ENCODE data around the gene ESF1. TPM values are rescaled to one million over a fixed set of nuclear protein-coding genes. Genes with fewer than 3 reads are reported as not detected.
"Not testable (repeated sequence)": the region's sequence is repeated elsewhere in the genome, so short reads cannot be mapped to it uniquely, and the experiment has no call there.

The ESF1 gene
- total RNA-seq, 1 donor from 2014 or later = 9.3 TPM

GRCh38 chr20:13788167-13788834, 3.6 kb upstream of the ESF1 start:
- DNase-seq (ENCODE audit: low read depth in 2 of 2) = peak; percentile 76 to 81

- no peak for DNase-seq (ENCODE audit: low read depth in 2 of 2)
Measured at GRCh38 chr20:13786143-13786828, 1.6 kb upstream of the ESF1 start.

- DNase-seq (ENCODE audit: low read depth in 2 of 2) = no peak
Measured at GRCh38 chr20:13784271-13784892, 337 bp downstream of the ESF1 start.

GRCh38 chr20:13783528-13783927, 1.2 kb downstream of the ESF1 start:
- DNase-seq (ENCODE audit: low read depth in 2 of 2) = no peak

GRCh38 chr20:13778827-13779226, 5.9 kb downstream of the ESF1 start:
- DNase-seq (ENCODE audit: low read depth in 2 of 2) = no peak

- peak in 1 of 2 donors; percentile 72 for DNase-seq (ENCODE audit: low read depth in 2 of 2)
Measured at GRCh38 chr20:13777171-13777601, 7.5 kb downstream of the ESF1 start.

- DNase-seq (ENCODE audit: low read depth in 2 of 2) = no peak
Measured at GRCh38 chr20:13775867-13776266, 8.9 kb downstream of the ESF1 start.

GRCh38 chr20:13772529-13772928, 12.2 kb downstream of the ESF1 start:
- peak in 1 of 2 donors; percentile 45 for DNase-seq (ENCODE audit: low read depth in 2 of 2)

- peak; percentile 29 to 34 for DNase-seq (ENCODE audit: low read depth in 2 of 2)
Measured at GRCh38 chr20:13771853-13772453, 12.8 kb downstream of the ESF1 start.

GRCh38 chr20:13770141-13770540, 14.6 kb downstream of the ESF1 start:
- no peak for DNase-seq (ENCODE audit: low read depth in 2 of 2)

GRCh38 chr20:13765868-13766416, 18.8 kb downstream of the ESF1 start:
- no peak for DNase-seq (ENCODE audit: low read depth in 2 of 2)

- peak; percentile 42 to 79 for DNase-seq (ENCODE audit: low read depth in 2 of 2)
Measured at GRCh38 chr20:13765299-13765698, 19.4 kb downstream of the ESF1 start.

- not testable (repeated sequence) for DNase-seq (ENCODE audit: low read depth in 2 of 2)
Measured at GRCh38 chr20:13760451-13760946, 24.2 kb downstream of the ESF1 start.

GRCh38 chr20:13758884-13759283, 25.8 kb downstream of the ESF1 start:
- DNase-seq (ENCODE audit: low read depth in 2 of 2) = no peak

GRCh38 chr20:13756551-13756950, 28.2 kb downstream of the ESF1 start:
- no peak for DNase-seq (ENCODE audit: low read depth in 2 of 2)

GRCh38 chr20:13755809-13756208, 28.9 kb downstream of the ESF1 start:
- DNase-seq (ENCODE audit: low read depth in 2 of 2) = no peak

GRCh38 chr20:13753436-13754036, 31.2 kb downstream of the ESF1 start:
- no peak for DNase-seq (ENCODE audit: low read depth in 2 of 2)

GRCh38 chr20:13749811-13750210, 34.9 kb downstream of the ESF1 start:
- DNase-seq (ENCODE audit: low read depth in 2 of 2) = no peak

GRCh38 chr20:13745784-13746183, 38.9 kb downstream of the ESF1 start:
- no peak for DNase-seq (ENCODE audit: low read depth in 2 of 2)

- DNase-seq (ENCODE audit: low read depth in 2 of 2) = peak; percentile 40 to 58
Measured at GRCh38 chr20:13744352-13744751, 40.4 kb downstream of the ESF1 start.

- no peak for DNase-seq (ENCODE audit: low read depth in 2 of 2)
Measured at GRCh38 chr20:13741879-13742278, 42.8 kb downstream of the ESF1 start.

All from lung microvascular endothelial cell (primary cell).